ENCODE measurements around the gene LIFR.

DNA sequence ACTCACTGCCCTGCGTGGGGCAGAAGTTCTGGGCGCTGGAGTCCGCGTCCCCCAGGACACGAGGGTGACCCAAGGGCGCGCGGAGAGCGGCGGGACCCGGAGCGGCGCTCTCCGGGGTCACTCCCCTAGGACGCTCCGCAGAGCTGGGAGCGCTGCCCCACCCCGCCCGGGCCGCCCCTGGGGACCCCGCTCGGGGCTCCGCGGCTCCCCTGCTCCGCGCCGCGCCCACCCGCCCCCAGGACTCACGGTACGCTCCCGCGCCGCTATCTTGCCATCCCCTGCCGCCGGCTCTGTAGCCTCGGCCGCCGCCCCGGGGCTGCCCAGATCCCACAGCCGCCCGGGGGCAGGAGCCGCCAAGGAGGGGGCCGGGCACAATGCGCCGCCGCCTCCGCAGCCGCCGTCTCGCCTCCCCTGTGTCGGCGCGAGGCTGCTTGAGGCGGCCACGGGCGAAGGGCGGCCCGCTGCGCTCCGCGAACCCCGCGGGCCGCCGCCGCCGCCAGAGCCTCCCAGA lies 303 bp downstream of the LIFR start:
- TF ChIP-seq CTCF (conservative IDR thresholded peaks at IDR 0.05) (no peak), EZH2 (IDR thresholded peaks at IDR 0.05; ENCODE audit: low read depth) (no peak)

Measured in PC-9 (cell line).